ENCODE measurements around the gene BANF2.

DNA sequence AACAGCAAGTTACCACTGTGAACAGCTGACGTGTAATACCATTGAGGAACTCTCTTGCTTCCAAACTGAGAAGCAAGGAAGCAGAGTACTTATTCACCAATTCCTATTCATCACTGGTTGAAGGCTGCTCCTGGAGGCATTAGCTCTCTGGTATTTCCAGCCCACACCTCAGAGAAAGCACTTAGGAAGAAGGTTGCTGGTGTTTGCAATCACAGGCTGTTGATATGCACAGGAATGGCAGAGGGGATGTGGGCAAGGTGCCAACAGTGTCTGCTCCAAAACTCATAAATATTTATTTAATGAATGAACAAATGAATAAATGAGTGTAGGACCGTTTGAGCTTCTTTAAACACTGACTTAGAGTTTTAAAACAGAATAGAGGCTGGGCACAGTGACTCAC lies 10.8 kb upstream of the BANF2 start:
- no peak for TF ChIP-seq CTCF (IDR thresholded peaks at IDR 0.05; ENCODE audit: low read depth, low read length)
- TF ChIP-seq POLR2A (IDR thresholded peaks at IDR 0.05; ENCODE audit: extremely low read depth, insufficient read length), result no peak
